Endodermal cell (in vitro differentiated cells): ENCODE data around the gene EFNB1. TPM values are rescaled to one million over a fixed set of nuclear protein-coding genes. Genes with fewer than 3 reads are reported as not detected.
A peak's percentile ranks its signal among the peaks of the same experiment; 100 is the strongest.
"Not testable (repeated sequence)": the region's sequence is repeated elsewhere in the genome, so short reads cannot be mapped to it uniquely, and the experiment has no call there.

Experiments used
- DNase-seq: peaks from one replicate; pipeline ENCODE4 v3.0.0-alpha.2; 2017
- H3K27ac ChIP-seq: 2 replicates; pipeline ENCODE4 v1.5.1; 2013; ENCODE audit warnings: mild to moderate bottlenecking, low read depth, low read length, moderate library complexity
- H3K27me3 ChIP-seq: 2 replicates; pipeline ENCODE4 v1.6.1; 2013; ENCODE audit warnings: mild to moderate bottlenecking, low read length, moderate library complexity; ENCODE audit not compliant: insufficient read depth, control insufficient read depth, poor library complexity, severe bottlenecking
- H3K36me3 ChIP-seq: 2 replicates; pipeline ENCODE4 v1.7.0; 2013; ENCODE audit warnings: mild to moderate bottlenecking, low read length, moderate library complexity; ENCODE audit not compliant: control insufficient read depth, insufficient read depth
- H3K4me1 ChIP-seq: one replicate; pipeline ENCODE4 v1.7.0; 2013; ENCODE audit warnings: low read length; ENCODE audit not compliant: control insufficient read depth, insufficient read depth
- H3K4me3 ChIP-seq: 2 replicates; pipeline ENCODE4 v1.5.1; 2013; ENCODE audit warnings: mild to moderate bottlenecking, low read length, moderate library complexity
- H3K9ac ChIP-seq: 2 replicates; pipeline ENCODE4 v1.6.1; 2013; ENCODE audit warnings: mild to moderate bottlenecking, low read length, moderate library complexity; ENCODE audit not compliant: poor library complexity, severe bottlenecking; ENCODE audit errors: extremely low read depth
- H3K9me3 ChIP-seq: 2 replicates; pipeline ENCODE4 v1.6.1; 2013; ENCODE audit warnings: mild to moderate bottlenecking, low read length, moderate library complexity; ENCODE audit not compliant: control insufficient read depth
- H3K27ac Mint-ChIP-seq: 2 replicates; pipeline ENCODE4 v1.8.0; 2020; ENCODE audit warnings: mixed read lengths
- H3K27me3 Mint-ChIP-seq: 2 replicates; pipeline ENCODE4 v1.8.0; 2021; ENCODE audit warnings: mild to moderate bottlenecking, mixed read lengths; ENCODE audit not compliant: insufficient read depth
- H3K36me3 Mint-ChIP-seq: 2 replicates; pipeline ENCODE4 v1.8.0; 2020; ENCODE audit warnings: low read depth, mixed read lengths
- H3K4me1 Mint-ChIP-seq: 2 replicates; pipeline ENCODE4 v1.8.0; 2020; ENCODE audit warnings: mixed read lengths
- H3K4me3 Mint-ChIP-seq: 2 replicates; pipeline ENCODE4 v1.8.0; 2020; ENCODE audit warnings: mild to moderate bottlenecking, moderate library complexity, mixed read lengths
- H3K9me3 Mint-ChIP-seq: 2 replicates; pipeline ENCODE4 v1.8.0; 2020; ENCODE audit warnings: mild to moderate bottlenecking, mixed read lengths
- WGBS, 2 experiments: methylation state at CpG; one replicate each; pipeline versions ENCODE4 v1.1.5 to v1.1.7; 2013; ENCODE audit warnings: missing lambda C conversion rate in 2 of 2, mixed read lengths in 1 of 2; ENCODE audit not compliant: insufficient coverage in 1 of 2, insufficient read length in 1 of 2; 5-methylcytosine and 5-hydroxymethylcytosine counted together
- long read RNA-seq, 4 experiments: library from polyadenylated mRNA in 2 of 4; library from RNA in 1 of 4; library from capped mRNA in 1 of 4; stranded (forward) in 3 of 4; unstranded in 1 of 4; transcript quantifications; one replicate each; pipeline ENCODE4 v2.0.0, GENCODE V29; 2020 to 2021; ENCODE audit warnings: inconsistent platforms in 1 of 4
- polyA plus RNA-seq, 2 experiments: library from polyadenylated mRNA; stranded (reverse); fragments of 50-300 nt; gene quantifications; one replicate each; pipeline ENCODE4 v1.2.3, GENCODE V29; 2013
- total RNA-seq, 2 donors: library from RNA; stranded (reverse); fragmentation: NEBNext Ultra II Directional in 1 of 2; extraction: Animal tissue kit (Norgen Biotek cat#: 25700) in 1 of 2; gene quantifications; 2 replicates in 1 of 2; 3 replicates in 1 of 2; pipeline ENCODE4 v1.2.1, GENCODE V29; 2021
- TF ChIP-seq, protein P1 (sequence below): fragments of 200-600 bp; sonication (generic); conservative IDR thresholded peaks from 2 replicates; pipeline ENCODE4 v1.5.0; 2021; ENCODE audit warnings: antibody characterized with exemption, mild to moderate bottlenecking

The EFNB1 gene
- total RNA-seq = 10 to 100 TPM; 11.1 to 13.6 TPM
- 71.6 TPM for polyA plus RNA-seq (2013, experiment 1 of 2)
- 60.6 TPM for polyA plus RNA-seq (2013, experiment 2 of 2)
- long read RNA-seq, experiment 1, partial matches to known transcripts = 2 of 6 reads
- long read RNA-seq, experiment 1, other reads (novel, unspliced or antisense) = 0 of 6 reads
- long read RNA-seq, experiment 2, transcript EFNB1-201 (5 exons, 3,314 nt) = major isoform, 18 of 20 reads
- long read RNA-seq, experiment 2, partial matches to known transcripts = 2 of 20 reads
- long read RNA-seq, experiment 2, other reads (novel, unspliced or antisense) = 0 of 20 reads
- long read RNA-seq, experiment 3, transcript EFNB1-201 (5 exons, 3,314 nt) = major isoform, 13 of 15 reads
- long read RNA-seq, experiment 3, partial matches to known transcripts = 2 of 15 reads
- long read RNA-seq, experiment 3, other reads (novel, unspliced or antisense) = 0 of 15 reads
- long read RNA-seq, experiment 4, partial matches to known transcripts = 0 of 1 reads
- long read RNA-seq, experiment 4, other reads (novel, unspliced or antisense) = 0 of 1 reads

- TF ChIP-seq, protein P1, sequence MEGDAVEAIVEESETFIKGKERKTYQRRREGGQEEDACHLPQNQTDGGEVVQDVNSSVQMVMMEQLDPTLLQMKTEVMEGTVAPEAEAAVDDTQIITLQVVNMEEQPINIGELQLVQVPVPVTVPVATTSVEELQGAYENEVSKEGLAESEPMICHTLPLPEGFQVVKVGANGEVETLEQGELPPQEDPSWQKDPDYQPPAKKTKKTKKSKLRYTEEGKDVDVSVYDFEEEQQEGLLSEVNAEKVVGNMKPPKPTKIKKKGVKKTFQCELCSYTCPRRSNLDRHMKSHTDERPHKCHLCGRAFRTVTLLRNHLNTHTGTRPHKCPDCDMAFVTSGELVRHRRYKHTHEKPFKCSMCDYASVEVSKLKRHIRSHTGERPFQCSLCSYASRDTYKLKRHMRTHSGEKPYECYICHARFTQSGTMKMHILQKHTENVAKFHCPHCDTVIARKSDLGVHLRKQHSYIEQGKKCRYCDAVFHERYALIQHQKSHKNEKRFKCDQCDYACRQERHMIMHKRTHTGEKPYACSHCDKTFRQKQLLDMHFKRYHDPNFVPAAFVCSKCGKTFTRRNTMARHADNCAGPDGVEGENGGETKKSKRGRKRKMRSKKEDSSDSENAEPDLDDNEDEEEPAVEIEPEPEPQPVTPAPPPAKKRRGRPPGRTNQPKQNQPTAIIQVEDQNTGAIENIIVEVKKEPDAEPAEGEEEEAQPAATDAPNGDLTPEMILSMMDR = no peak
- H3K9ac ChIP-seq = peak within 1 kb of the TSS; percentile 3
- H3K4me1 ChIP-seq = no peaks in the 10 kb centered on the region
- no peaks in the 10 kb centered on the region for H3K36me3 ChIP-seq
- Mint-ChIP-seq H3K27ac (no peak within 1 kb of the TSS), H3K36me3 (peaks cover 2% of the 10 kb centered on the region), H3K4me3 (peak within 1 kb of the TSS; percentile 67), H3K27me3 (peaks cover 74% of the 10 kb centered on the region), H3K4me1 (peaks cover 13% of the 10 kb centered on the region), H3K9me3 (peaks cover 49% of the 10 kb centered on the region)
- peak within 1 kb of the TSS; percentile 76 for H3K4me3 ChIP-seq
- peak; percentile 93 for DNase-seq
- H3K27ac ChIP-seq = peak within 1 kb of the TSS; percentile 44
- H3K27me3 ChIP-seq = peaks cover 29% of the 10 kb centered on the region
- no peaks in the 10 kb centered on the region for H3K9me3 ChIP-seq
- 0% methylated on average over 82 of the region's 82 CpGs; no CpG with 5 or more reads in 1 of the 2 experiments for WGBS, 2 experiments
Observed at GRCh38 chrX:68828740-68829581, at the start of gene EFNB1. Gene EFNB1 (plus strand): TSS chrX:68829021. CDS start chrX:68829777, 756 bp downstream.

DNA sequence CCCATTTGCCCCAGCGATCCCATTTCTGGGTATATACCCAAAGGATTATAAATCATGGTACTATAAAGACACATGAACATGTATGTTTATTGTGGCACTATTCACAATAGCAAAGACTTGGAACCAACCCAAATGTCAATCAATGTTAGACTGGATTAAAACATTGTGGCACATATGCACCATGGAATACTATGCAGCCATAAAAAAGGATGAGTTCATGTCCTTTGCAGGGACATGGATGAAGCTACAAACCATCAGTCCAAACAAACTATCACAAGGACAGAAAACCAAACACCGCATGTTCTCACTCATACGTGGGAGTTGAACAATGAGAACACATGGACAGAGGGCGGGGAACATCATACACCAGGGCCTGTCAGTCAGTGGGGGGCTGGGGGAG is 47.5 kb upstream of the EFNB1 start:
- H3K27ac ChIP-seq, H3K9me3 ChIP-seq, H3K4me1 Mint-ChIP-seq, H3K4me1 ChIP-seq, DNase-seq, H3K4me3 ChIP-seq, H3K4me3 Mint-ChIP-seq, H3K9ac ChIP-seq, H3K27me3 ChIP-seq, H3K36me3 ChIP-seq, H3K27me3 Mint-ChIP-seq, H3K27ac Mint-ChIP-seq, H3K36me3 Mint-ChIP-seq: not testable (repeated sequence)
- peaks cover 64% of the 10 kb centered on the region for H3K9me3 Mint-ChIP-seq
- 88% methylated on average over 3 of the region's 4 CpGs; no CpG with 5 or more reads in 1 of the 2 experiments for WGBS, 2 experiments

DNA sequence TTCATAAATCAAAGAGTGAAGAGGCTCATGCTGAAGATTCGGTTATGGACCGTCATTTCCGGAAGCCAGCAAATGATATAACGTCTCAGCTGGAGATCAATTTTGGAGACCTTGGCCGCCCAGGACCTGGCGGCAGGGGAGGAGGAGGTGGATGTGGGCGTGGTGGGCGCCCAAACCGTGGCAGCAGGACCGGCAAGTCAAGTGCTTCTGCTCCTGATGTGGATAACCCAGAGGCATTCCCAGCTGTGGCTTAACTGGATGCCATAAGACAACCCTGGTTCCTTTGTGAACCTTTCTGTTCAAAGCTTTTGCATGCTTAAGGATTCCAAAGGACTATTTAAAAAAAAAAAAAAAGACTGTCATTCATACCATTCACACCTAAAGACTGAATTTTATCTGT is 44.0 kb upstream of the EFNB1 start:
- Mint-ChIP-seq H3K36me3 (no peaks in the 10 kb centered on the region), H3K27me3 (no peaks in the 10 kb centered on the region), H3K4me3 (no peak overlapping the region), H3K9me3 (peaks cover 49% of the 10 kb centered on the region), H3K4me1 (no peaks in the 10 kb centered on the region), H3K27ac (no peak overlapping the region)
- TF ChIP-seq, protein P1 = no peak
- Histone ChIP-seq H3K36me3 (no peaks in the 10 kb centered on the region), H3K4me3 (no peak overlapping the region), H3K27me3 (no peaks in the 10 kb centered on the region), H3K4me1 (no peaks in the 10 kb centered on the region), H3K9me3 (no peaks in the 10 kb centered on the region), H3K9ac (no peak overlapping the region), H3K27ac (no peak overlapping the region)
- WGBS, 2 experiments = 85 to 90% methylated on average over 2 to 10 of the region's 10 CpGs
- no peak for DNase-seq

DNA sequence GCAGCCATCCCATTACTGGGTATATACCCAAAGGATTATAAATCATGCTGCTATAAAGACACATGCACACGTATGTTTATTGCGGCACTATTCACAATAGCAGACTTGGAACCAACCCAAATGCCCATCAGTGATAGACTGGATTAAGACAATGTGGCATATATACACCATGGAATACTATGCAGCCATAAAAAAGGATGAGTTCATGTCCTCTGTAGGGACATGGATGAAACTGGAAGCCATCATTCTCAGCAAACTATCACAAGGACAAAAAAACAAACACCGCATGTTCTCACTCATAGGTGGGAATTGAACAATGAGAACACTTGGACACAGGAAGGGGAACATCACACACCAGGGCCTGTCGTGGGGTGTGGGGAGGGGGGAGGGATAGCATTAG is 42.2 kb upstream of the EFNB1 start:
- WGBS, 2 experiments = 100% methylated on average over 1 of the region's 4 CpGs; no CpG with 5 or more reads in 1 of the 2 experiments
- H3K4me1 Mint-ChIP-seq, H3K4me3 ChIP-seq, H3K4me3 Mint-ChIP-seq, H3K9me3 ChIP-seq, H3K27ac ChIP-seq, H3K27me3 ChIP-seq, H3K36me3 Mint-ChIP-seq, H3K9ac ChIP-seq, H3K27me3 Mint-ChIP-seq, H3K4me1 ChIP-seq, H3K27ac Mint-ChIP-seq, H3K36me3 ChIP-seq, DNase-seq: not testable (repeated sequence)
- peaks cover 42% of the 10 kb centered on the region for H3K9me3 Mint-ChIP-seq
